ENCODE data around the gene KLHDC3. TPM values are rescaled to one million over a fixed set of nuclear protein-coding genes. Genes with fewer than 3 reads are reported as not detected.

Gene KLHDC3
- total RNA-seq, 1 experiment from 2014 or later: 122 TPM

DNA sequence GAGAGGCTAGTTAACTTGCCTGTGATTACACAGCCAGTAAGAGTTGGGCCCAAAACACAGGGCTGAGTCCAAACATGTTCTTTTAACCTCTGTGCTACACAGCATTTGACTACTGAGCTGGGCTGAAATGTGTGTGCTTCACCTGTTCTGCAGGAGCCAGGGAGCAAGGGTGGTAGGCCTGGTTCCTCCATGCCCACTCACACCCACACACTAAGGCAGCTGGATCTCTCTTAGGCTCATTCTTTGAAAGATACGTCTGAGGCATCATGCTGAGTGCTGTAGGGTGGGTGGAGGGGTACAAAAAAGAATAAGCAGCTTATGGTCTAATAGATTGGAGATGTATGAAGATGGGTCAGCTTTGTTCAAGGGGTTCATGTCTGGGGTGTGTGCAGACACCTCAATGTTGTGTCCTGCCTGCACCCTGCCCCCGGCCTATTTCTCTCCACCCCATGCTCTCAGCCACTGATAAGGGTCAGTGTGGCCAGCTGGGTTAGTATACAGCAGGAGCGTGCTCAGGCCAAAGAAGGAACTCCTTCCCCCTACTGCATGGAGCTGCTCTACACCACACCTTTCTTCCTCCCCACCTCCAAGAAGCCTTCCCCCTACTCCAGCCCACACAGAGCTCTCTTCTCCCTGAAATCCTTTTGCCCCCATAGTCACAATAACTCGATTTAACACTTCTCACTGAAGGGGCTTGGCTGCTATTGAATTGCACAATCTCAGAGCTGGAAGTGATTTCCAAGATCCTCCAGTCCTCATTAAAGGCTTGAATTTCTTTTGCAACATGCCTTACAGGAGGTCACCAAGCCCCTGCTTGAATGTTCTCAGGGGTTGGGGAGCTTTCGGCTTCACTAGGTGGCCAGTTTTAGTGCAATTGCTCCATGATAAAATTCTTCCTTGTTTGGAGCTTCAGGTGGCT lies 26.3 kb upstream of the KLHDC3 start:
- Histone ChIP-seq H3K27me3 (ENCODE audit: insufficient read depth, low read depth) (no peaks in the 10 kb centered on the region), H3F3A (ENCODE audit: insufficient read depth, low read depth) (no peaks in the 10 kb centered on the region), H3K9me3 (ENCODE audit: insufficient read depth, low read depth) (no peaks in the 10 kb centered on the region), H3K27ac (no peak overlapping the region), H3K9me2 (ENCODE audit: insufficient read depth) (no peaks in the 10 kb centered on the region), H3K4me1 (replicated peaks; ENCODE audit: insufficient read depth) (peaks cover 10% of the 10 kb centered on the region; the same call in 1 of the 2 replicates), H2AFZ (no peak overlapping the region), H3K79me2 (ENCODE audit: low read depth) (peaks cover 11% of the 10 kb centered on the region; the same call in 1 of the 2 replicates), H3K4me3 (no peak overlapping the region), H3K4me2 (no peak overlapping the region), H3K36me3 (ENCODE audit: low read depth) (no peaks in the 10 kb centered on the region), H4K20me1 (ENCODE audit: insufficient read depth) (no peaks in the 10 kb centered on the region)
- intact Hi-C loops (cut with micrococcal nuclease; ENCODE audit: unreplicated experiment): no loop called here
- BruUV-seq (replicated peaks): no TSS peak
- ChIA-PET CTCF (no interaction called here), POLR2A (ENCODE audit: unreplicated experiment) (interaction anchor here (0.7 kb wide), 1 partner anchor 38 kb away, joined by 4 read pairs; no protein-coding TSS in a partner anchor)
- DNase-seq: no peak
- TF ChIP-seq CTCF (conservative IDR thresholded peaks at IDR 0.05): no peak
- TF ChIP-seq EZH2 (IDR thresholded peaks at IDR 0.05; ENCODE audit: low read depth): no peak

GRCh38 chr6:42988486-42989020 lies 25.5 kb upstream of the KLHDC3 start:
- Histone ChIP-seq H3F3A (ENCODE audit: insufficient read depth, low read depth) (no peaks in the 10 kb centered on the region), H3K27ac (no peak overlapping the region), H4K20me1 (ENCODE audit: insufficient read depth) (no peaks in the 10 kb centered on the region), H3K27me3 (ENCODE audit: insufficient read depth, low read depth) (no peaks in the 10 kb centered on the region), H3K36me3 (ENCODE audit: low read depth) (no peaks in the 10 kb centered on the region), H3K9me2 (ENCODE audit: insufficient read depth) (no peaks in the 10 kb centered on the region), H3K4me3 (no peak overlapping the region), H3K9me3 (ENCODE audit: insufficient read depth, low read depth) (no peaks in the 10 kb centered on the region), H2AFZ (no peak overlapping the region), H3K79me2 (ENCODE audit: low read depth) (peaks cover 11% of the 10 kb centered on the region; the same call in 1 of the 2 replicates), H3K4me2 (no peak overlapping the region), H3K4me1 (replicated peaks; ENCODE audit: insufficient read depth) (peaks cover 7% of the 10 kb centered on the region; the same call in 1 of the 2 replicates)
- no TSS peak for BruUV-seq (replicated peaks)
- TF ChIP-seq CTCF (conservative IDR thresholded peaks at IDR 0.05): no peak
- TF ChIP-seq EZH2 (IDR thresholded peaks at IDR 0.05; ENCODE audit: low read depth): no peak
- intact Hi-C loops (cut with micrococcal nuclease; ENCODE audit: unreplicated experiment): no loop called here
- CTCF ChIA-PET: no interaction called here
- no peak for DNase-seq
- POLR2A ChIA-PET (ENCODE audit: unreplicated experiment): no interaction called here

- Histone ChIP-seq H3K36me3 (ENCODE audit: low read depth) (no peaks in the 10 kb centered on the region), H2AFZ (no peak overlapping the region), H3K4me1 (replicated peaks; ENCODE audit: insufficient read depth) (peaks cover 5% of the 10 kb centered on the region; the same call in 1 of the 2 replicates), H3K4me3 (no peak overlapping the region), H3K4me2 (no peak overlapping the region), H3K9me2 (ENCODE audit: insufficient read depth) (no peaks in the 10 kb centered on the region), H3K27ac (no peak overlapping the region), H3K9me3 (ENCODE audit: insufficient read depth, low read depth) (no peaks in the 10 kb centered on the region), H3K79me2 (ENCODE audit: low read depth) (peaks cover 11% of the 10 kb centered on the region; the same call in 1 of the 2 replicates), H4K20me1 (ENCODE audit: insufficient read depth) (no peaks in the 10 kb centered on the region), H3K27me3 (ENCODE audit: insufficient read depth, low read depth) (no peaks in the 10 kb centered on the region), H3F3A (ENCODE audit: insufficient read depth, low read depth) (no peaks in the 10 kb centered on the region)
- no peak for DNase-seq
- TF ChIP-seq EZH2 (IDR thresholded peaks at IDR 0.05; ENCODE audit: low read depth) (no peak), CTCF (conservative IDR thresholded peaks at IDR 0.05) (no peak)
- intact Hi-C loops (cut with micrococcal nuclease; ENCODE audit: unreplicated experiment): no loop called here
- CTCF ChIA-PET: no interaction called here
- no TSS peak for BruUV-seq (replicated peaks)
- POLR2A ChIA-PET (ENCODE audit: unreplicated experiment): no interaction called here
Measured at GRCh38 chr6:42989923-42990322, 24.1 kb upstream of the KLHDC3 start.

Data from PC-9 (cell line).